A549 treated with Mapracorat at 1 μM for 4 hours (cell line): Measurements from ENCODE around the gene CFAP73. TPM values are rescaled to one million over a fixed set of nuclear protein-coding genes. Genes with fewer than 3 reads are reported as not detected.

ENCODE experiments used
- total RNA-seq: library from RNA; stranded (reverse); fragments of 200-300 nt; extraction: Qiagen RNA extraction; gene quantifications from 5 replicates; pipeline ENCODE4 v1.2.3, GENCODE V29; 2022

The CFAP73 gene
- not detected in 5 replicates for total RNA-seq

GRCh38 chr12:113149361-113150150 lies at the start of gene CFAP73:
Gene CFAP73 (plus strand): TSS chr12:113149724. CDS start chr12:113149858, 134 bp downstream.

DNA sequence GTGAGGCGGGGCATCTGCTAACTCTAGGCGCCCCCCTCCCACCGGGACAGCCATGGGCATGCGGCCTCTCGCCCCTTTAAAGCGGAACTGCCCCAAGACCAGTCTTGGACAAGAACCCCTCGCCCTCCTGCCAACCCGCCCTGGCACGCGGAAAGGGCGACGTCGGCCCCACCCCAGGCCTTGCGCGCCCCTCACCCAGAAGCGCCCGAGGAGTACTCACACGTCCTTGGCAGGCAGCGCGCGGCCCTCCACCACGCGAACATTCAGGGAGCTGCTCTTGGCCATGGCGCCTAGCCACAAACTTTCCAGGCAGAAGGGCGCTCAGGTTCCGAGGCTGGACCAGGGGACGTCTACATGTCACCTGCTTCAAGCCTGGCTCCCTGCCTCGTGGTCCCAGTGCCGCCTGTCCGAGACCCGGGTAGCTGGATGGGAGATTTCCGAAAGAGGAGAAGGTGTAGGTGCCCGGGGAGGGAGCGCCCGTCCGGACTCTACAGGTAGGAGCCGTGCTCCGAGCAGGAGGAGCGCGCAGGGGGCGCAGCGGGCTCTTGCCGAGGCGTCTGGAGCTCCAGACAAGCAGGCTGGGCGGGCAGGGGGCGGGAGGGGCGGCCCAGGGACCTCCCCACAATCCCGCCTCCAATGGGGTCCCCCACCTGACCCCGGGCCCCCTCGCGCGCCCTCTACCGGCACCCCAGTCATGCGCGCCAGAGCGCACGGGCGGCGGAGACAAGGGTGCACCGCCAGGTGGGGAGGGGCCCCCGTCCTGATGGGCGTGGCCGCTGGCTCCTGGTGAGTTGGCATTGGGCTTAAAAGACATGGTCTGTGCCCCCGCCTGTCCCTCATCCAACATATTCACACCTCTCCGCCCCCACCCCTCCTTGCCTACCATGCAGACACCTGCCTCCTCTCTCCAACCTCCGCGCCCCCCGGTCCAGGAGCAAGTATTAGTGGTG lies 14.1 kb upstream of the CFAP73 start, which contains the start of gene RASAL1:
RASAL1 (minus strand) TSS at position 584 of the 950 bp plus-strand sequence; CDS start at position 285, 299 bp downstream.

GRCh38 chr12:113185180-113186032 lies 35.9 kb downstream of the CFAP73 start, which contains the start of the genes DDX54 and RITA1:
Gene DDX54 (minus strand): TSS chr12:113185478. CDS start chr12:113185451, 27 bp downstream.
Gene RITA1 (plus strand): TSS chr12:113185721. CDS start chr12:113186747, 1,026 bp downstream.

Other genes starting within 250 kb of the CFAP73 start
- 29.0 to 44.5 TPM (median 40.3 TPM) in 5 replicates for gene OAS1, start 242.8 kb upstream of the CFAP73 start, total RNA-seq
- gene OAS3, start 211.2 kb upstream of the CFAP73 start, total RNA-seq = 18.8 to 25.8 TPM (median 24.4 TPM) in 5 replicates
- 0.12 to 0.41 TPM (median 0.13 TPM) in 5 replicates for gene OAS2, start 171.2 kb upstream of the CFAP73 start, total RNA-seq
- gene DTX1, start 93.0 kb upstream of the CFAP73 start, total RNA-seq = 0.29 to 0.55 TPM (median 0.42 TPM) in 5 replicates
- 0.32 to 0.56 TPM (median 0.46 TPM) in 5 replicates for gene RASAL1, start 14.0 kb upstream of the CFAP73 start, total RNA-seq
- gene DDX54, start 35.8 kb downstream of the CFAP73 start, total RNA-seq = 51.6 to 79.0 TPM (median 74.9 TPM) in 5 replicates
- 24.1 to 33.5 TPM (median 32.9 TPM) in 5 replicates for gene RITA1, start 36.0 kb downstream of the CFAP73 start, total RNA-seq
- 15.6 to 19.8 TPM (median 18.3 TPM) in 5 replicates for gene TPCN1, start 71.7 kb downstream of the CFAP73 start, total RNA-seq
- 7.0 to 11.0 TPM (median 9.7 TPM) in 5 replicates for gene SLC8B1, start 185.4 kb downstream of the CFAP73 start, total RNA-seq
- 27.1 to 35.1 TPM (median 32.5 TPM) in 5 replicates for gene PLBD2, start 208.9 kb downstream of the CFAP73 start, total RNA-seq